ENCODE measurements around the gene TOP3B. TPM values are rescaled to one million over a fixed set of nuclear protein-coding genes. Genes with fewer than 3 reads are reported as not detected.

TOP3B gene
- total and polyA plus RNA-seq, 9 of the 15 experiments (the other 6 are each of a cell fraction or from before 2014, with no cell fraction given), result 3.0 to 188 (median 112) TPM

- peaks cover 15% of the 10 kb centered on the region for H3K36me3 ChIP-seq (ENCODE audit: control insufficient read depth, insufficient read depth, low read length)
- in situ Hi-C loops (cut with MboI), result loop anchor here (5.0 kb wide), 1 partner anchor 271 kb away; no protein-coding TSS in a partner anchor
- ChIA-PET POLR2A (interaction anchor here (0.7 to 42.4 kb wide), 6 partner anchors 14 to 286 kb away, joined by 3 to 1041 read pairs (median 6); partner anchors contain the start of gene PPIL2), CTCF (ENCODE audit: low intra/inter-chr PET ratio) (interaction anchor here (4.4 to 4.8 kb wide), 2 partner anchors 13 to 238 kb away, joined by 87 to 114 read pairs; no protein-coding TSS in a partner anchor)
- H3K9me3 ChIP-seq (replicated peaks; ENCODE audit: control insufficient read depth, insufficient read depth, low read depth, low read length), result peaks cover 6% of the 10 kb centered on the region
- DNase-seq (ENCODE audit: extremely low read depth in 1 of 4, low spot score in 3 of 4) (no peak), ATAC-seq (no peak), FAIRE-seq (no peak)
- peaks cover 39 to 57% of the 10 kb centered on the region in 2 experiments for H3K4me1 ChIP-seq (replicated peaks in 1 of 2; ENCODE audit: control insufficient read depth in 2 of 2, insufficient read depth in 2 of 2, low read length in 2 of 2)
- peaks cover 45% of the 10 kb centered on the region for H3K79me2 ChIP-seq (ENCODE audit: control insufficient read depth, insufficient read depth, low read length)
- no peak overlapping the region for H3K4me3 ChIP-seq
- WGBS (ENCODE audit: insufficient coverage, low coverage, missing lambda C conversion rate), result 93% methylated on average over 7 of the region's 7 CpGs
- no peak overlapping the region for H3K9ac ChIP-seq (ENCODE audit: insufficient read depth in 1 of 2, low read depth in 2 of 2, low read length in 2 of 2)
- no peak overlapping the region for H3K4me2 ChIP-seq (ENCODE audit: insufficient read depth, low read length)
- H3K27me3 ChIP-seq (ENCODE audit: control insufficient read depth in 2 of 2, insufficient read depth in 2 of 2, low read length in 2 of 2), result no peaks in the 10 kb centered on the region
- intact Hi-C loops (cut with micrococcal nuclease), result no loop called here
- BruUV-seq (replicated peaks), result TSS peak; percentile 33
- H2AFZ ChIP-seq (ENCODE audit: low read depth, low read length), result no peak overlapping the region
- no peak overlapping the region for H3K27ac ChIP-seq (ENCODE audit: extremely low read depth, low read depth, low read length)
- H4K20me1 ChIP-seq (replicated peaks; ENCODE audit: control insufficient read depth, insufficient read depth, low read length), result 0 out of 2 replicates have a peak, but pooled peaks cover 6% of the 10 kb centered on the region
- peaks cover 15% of the 10 kb centered on the region for H3K9me1 ChIP-seq (ENCODE audit: control insufficient read depth, insufficient read depth, low read length)
- TF ChIP-seq WHSC1 (IDR thresholded peaks at IDR 0.05; ENCODE audit: low read length) (peak; percentile 78), TEAD4 (IDR thresholded peaks at IDR 0.05; ENCODE audit: low read length) (no peak), TEAD4 (CRISPR knock-in tag; IDR thresholded peaks at IDR 0.05; ENCODE audit: borderline replicate concordance) (no peak), STAT5B (CRISPR knock-in tag; IDR thresholded peaks at IDR 0.05) (no peak), ZNF764 (CRISPR knock-in tag; IDR thresholded peaks at IDR 0.05; ENCODE audit: low read depth) (no peak), TCF7 (IDR thresholded peaks at IDR 0.05; ENCODE audit: borderline replicate concordance) (no peak), NFXL1 (CRISPR knock-in tag; IDR thresholded peaks at IDR 0.05) (no peak), MLX (CRISPR knock-in tag; conservative IDR thresholded peaks at IDR 0.05) (peak in 1 of 2 experiments; percentile 21; a peak in 1 of 4 replicates), NFE2 (IDR thresholded peaks at IDR 0.05; ENCODE audit: low read depth) (no peak), KLF10 (CRISPR knock-in tag; IDR thresholded peaks at IDR 0.05) (no peak), ZBTB7A (IDR thresholded peaks at IDR 0.05; ENCODE audit: borderline replicate concordance, control insufficient read depth, low read depth, low read length) (no peak), E2F4 (CRISPR knock-in tag; IDR thresholded peaks at IDR 0.05; ENCODE audit: low read depth) (no peak), SMARCC2 (IDR thresholded peaks at IDR 0.05; ENCODE audit: low read depth) (no peak), ZNF507 (tag; conservative IDR thresholded peaks at IDR 0.05) (no peak), TBL1XR1 (IDR thresholded peaks at IDR 0.05; ENCODE audit: low read length in 2 of 2) (0 out of 4 replicates have a peak, but pooled peaks have one; percentile 10 to 35)
These were observed 31.5 kb downstream of the TOP3B start for GRCh38 chr22:21951062-21951461.
